B cell (primary cell): ENCODE results near the gene NOS1AP. TPM values are rescaled to one million over a fixed set of nuclear protein-coding genes. Genes with fewer than 3 reads are reported as not detected.
"Not testable (repeated sequence)": the region's sequence is repeated elsewhere in the genome, so short reads cannot be mapped to it uniquely, and the experiment has no call there.

Source experiments
- ATAC-seq: fragments of 200-7000 bp; cut with Tn5 transposase; one replicate; pipeline ENCODE4 v1.10.0; 2021; ENCODE audit warnings: low read depth, mild to moderate bottlenecking, moderate number of reproducible peaks, moderate library complexity
- CTCF ChIA-PET: fragments of 350-600 bp; sonication (Branson Sonifier 250); formaldehyde crosslinking; loops from one replicate; lab custom pipeline; 2021; ENCODE audit warnings: antibody characterized with exemption, inconsistent platforms; lab: Charles Lee
- POLR2A ChIA-PET: fragments of 350-600 bp; sonication (Branson Sonifier 250); formaldehyde crosslinking; loops from one replicate; lab custom pipeline; 2021; ENCODE audit warnings: antibody characterized with exemption; lab: Charles Lee
- DNase-seq: peaks from one replicate; pipeline ENCODE4 v3.0.0; 2013
- H2AFZ ChIP-seq: 2 replicates; pipeline ENCODE4 v1.6.1; 2012; ENCODE audit warnings: mild to moderate bottlenecking, low read depth, low read length; ENCODE audit not compliant: insufficient read depth, poor library complexity, severe bottlenecking
- H3K27ac ChIP-seq, 2 donors: 1 replicate in 1 of 2; 2 replicates in 1 of 2; pipeline ENCODE4 v1.5.1; 2012 to 2013; ENCODE audit warnings: low read length in 2 of 2, mild to moderate bottlenecking in 2 of 2, moderate library complexity in 1 of 2
- H3K27me3 ChIP-seq, 4 experiments: fragments of 200-600 bp in 1 of 4; sonication (generic) in 1 of 4; replicated peaks in 1 of 4; 1 replicate in 2 of 4; 2 replicates in 2 of 4; pipeline versions ENCODE4 v1.6.1 to v1.7.0; 2013 to 2016; ENCODE audit warnings: low read length in 3 of 4, mild to moderate bottlenecking in 2 of 4, mixed read lengths in 1 of 4, moderate library complexity in 1 of 4; ENCODE audit not compliant: insufficient read depth in 4 of 4, control insufficient read depth in 3 of 4; ENCODE audit errors: control extremely low read depth in 1 of 4
- H3K36me3 ChIP-seq, 2 experiments: replicated peaks in 1 of 2; 1 replicate in 1 of 2; 2 replicates in 1 of 2; pipeline versions ENCODE4 v1.6.1 to v1.7.1; 2013; ENCODE audit warnings: low read length in 1 of 2; ENCODE audit not compliant: insufficient read depth in 2 of 2, control insufficient read depth in 1 of 2; ENCODE audit errors: control extremely low read depth in 1 of 2, extremely low read depth in 1 of 2
- H3K4me1 ChIP-seq, 2 donors: fragments of 200-600 bp in 1 of 2; sonication (generic) in 1 of 2; 1 replicate in 1 of 2; 2 replicates in 1 of 2; pipeline versions ENCODE4 v1.5.1 to v1.6.1; 2013 to 2017; ENCODE audit warnings: low read length in 2 of 2; ENCODE audit not compliant: control insufficient read depth in 2 of 2, insufficient read depth in 2 of 2
- H3K4me2 ChIP-seq: replicated peaks from 2 replicates; pipeline ENCODE3; 2012; ENCODE audit warnings: mild to moderate bottlenecking, low read depth, low read length; ENCODE audit not compliant: poor library complexity, severe bottlenecking
- H3K4me3 ChIP-seq, 5 experiments: fragments of 200-600 bp in 1 of 5; sonication (generic) in 1 of 5; 1 replicate in 3 of 5; 2 replicates in 2 of 5; pipeline versions ENCODE4 v1.5.1 to v1.7.0; 2011 to 2016; ENCODE audit warnings: low read length in 4 of 5, mild to moderate bottlenecking in 4 of 5, low read depth in 2 of 5, control low read depth in 1 of 5, moderate library complexity in 1 of 5; ENCODE audit not compliant: insufficient read depth in 1 of 5; ENCODE audit errors: control extremely low read depth in 1 of 5, extremely low read depth in 1 of 5
- H3K79me2 ChIP-seq: fragments of 200-600 bp; sonication (generic); one replicate; pipeline ENCODE4 v1.6.0; 2016; ENCODE audit warnings: low read length; ENCODE audit not compliant: control insufficient read depth, insufficient read depth
- H3K9ac ChIP-seq: fragments of 200-600 bp; sonication (generic); 2 replicates; pipeline ENCODE4 v1.6.1; 2017; ENCODE audit warnings: mild to moderate bottlenecking, low read length, moderate library complexity
- H3K9me3 ChIP-seq, 3 donors: one replicate each; pipeline versions ENCODE4 v1.6.1 to v1.7.1; 2013; ENCODE audit warnings: low read length in 2 of 3; ENCODE audit not compliant: control insufficient read depth in 2 of 3, insufficient read depth in 1 of 3; ENCODE audit errors: control extremely low read depth in 1 of 3
- H4K20me1 ChIP-seq: 2 replicates; pipeline ENCODE4 v1.6.0; 2012; ENCODE audit warnings: mild to moderate bottlenecking, low read length; ENCODE audit not compliant: insufficient read depth, control insufficient read depth, poor library complexity, severe bottlenecking
- H3K27ac Mint-ChIP-seq: one replicate; pipeline ENCODE4 v1.8.0; 2021; ENCODE audit warnings: mixed read lengths
- H3K27me3 Mint-ChIP-seq: one replicate; pipeline ENCODE4 v1.8.0; 2021; ENCODE audit warnings: mixed read lengths
- H3K4me1 Mint-ChIP-seq: one replicate; pipeline ENCODE4 v1.8.0; 2021; ENCODE audit warnings: mixed read lengths
- H3K4me3 Mint-ChIP-seq: one replicate; pipeline ENCODE4 v1.8.0; 2021; ENCODE audit warnings: mixed read lengths
- H3K9me3 Mint-ChIP-seq: one replicate; pipeline ENCODE4 v1.8.0; 2022; ENCODE audit warnings: mixed read lengths; ENCODE audit not compliant: insufficient read depth
- CTCF ChIP-seq: fragments of 200-600 bp; IDR thresholded peaks from one replicate; pipeline ENCODE4 v1.8.0; 2022; ENCODE audit warnings: antibody characterized with exemption, mild to moderate bottlenecking
- EZH2 ChIP-seq: IDR thresholded peaks from 2 replicates; pipeline ENCODE4 v1.6.1; 2012; ENCODE audit warnings: borderline replicate concordance, low read depth, mild to moderate bottlenecking, moderate library complexity, low read length; ENCODE audit not compliant: insufficient read depth, poor library complexity, severe bottlenecking
- WGBS: methylation state at CpG from one replicate; pipeline ENCODE4 v1.1.5; 2013; ENCODE audit warnings: missing lambda C conversion rate; ENCODE audit not compliant: insufficient coverage; 5-methylcytosine and 5-hydroxymethylcytosine counted together
- intact Hi-C: fragments of 100-400 bp; cut with micrococcal nuclease; formaldehyde crosslinking; loops from one replicate; pipeline ENCODE4 v1.10.0; 2022
- polyA plus RNA-seq: library from polyadenylated mRNA; depleted of rRNA; stranded (reverse); fragments of >200 nt; gene quantifications from 2 replicates; pipeline ENCODE4 v1.2.3, GENCODE V29; 2012
- total RNA-seq, 2 donors: library from RNA; stranded (reverse); fragments of 120-200 nt in 1 of 2; gene quantifications; 1 replicate in 1 of 2; 2 replicates in 1 of 2; pipeline versions ENCODE4 v1.2.3 to v1.2.4, GENCODE V29; 2013 to 2022

The NOS1AP gene
- total and polyA plus RNA-seq, 2 donors (not counting 1 experiment from before 2014, with no cell fraction given), result 0.32 TPM; not detected in 1

GRCh38 chr1:162065016-162065415 lies 4.5 kb upstream of the NOS1AP start:
- Histone ChIP-seq H3K79me2 (no peaks in the 10 kb centered on the region), H3K36me3 (no peaks in the 10 kb centered on the region), H3K4me2 (no peak overlapping the region), H3K9me3 (no peaks in the 10 kb centered on the region), H3K27ac (no peak overlapping the region), H3K4me1 (peaks cover 5 to 6% of the 10 kb centered on the region in 2 donors), H3K27me3 (peaks cover 0 to 26% (median 21%) of the 10 kb centered on the region in 4 experiments), H3K4me3 (no peak overlapping the region), H2AFZ (no peak overlapping the region), H4K20me1 (no peaks in the 10 kb centered on the region), H3K9ac (no peak overlapping the region)
- ChIA-PET CTCF (no interaction called here), POLR2A (no interaction called here)
- TF ChIP-seq CTCF (no peak), EZH2 (no peak)
- no peaks in the 10 kb centered on the region for H3K9me3 Mint-ChIP-seq
- no peak for DNase-seq
- no peak overlapping the region for H3K4me3 Mint-ChIP-seq
- H3K4me1 Mint-ChIP-seq, result peaks cover 3% of the 10 kb centered on the region
- no CpG with 5 or more reads among the region's 2 CpGs for WGBS
- peaks cover 52% of the 10 kb centered on the region for H3K27me3 Mint-ChIP-seq
- H3K27ac Mint-ChIP-seq, result no peak overlapping the region
- no peak for ATAC-seq
- intact Hi-C loops, result no loop called here

- POLR2A ChIA-PET, result interaction anchor here (0.6 kb wide), 1 partner anchor 542 kb away, joined by 5 read pairs; no protein-coding TSS in a partner anchor
- CTCF ChIA-PET, result not testable (repeated sequence)
Measured at GRCh38 chr1:162066836-162067235, 2.7 kb upstream of the NOS1AP start.

More at GRCh38 chr1:162066836-162067235, 2.7 kb upstream of the NOS1AP start:
- H2AFZ ChIP-seq, H3K27ac ChIP-seq, H3K4me3 Mint-ChIP-seq, H3K9me3 ChIP-seq, intact Hi-C loops, H3K4me3 ChIP-seq, H4K20me1 ChIP-seq, H3K9ac ChIP-seq, H3K79me2 ChIP-seq, DNase-seq, H3K9me3 Mint-ChIP-seq, ATAC-seq, H3K27ac Mint-ChIP-seq, H3K36me3 ChIP-seq, H3K4me2 ChIP-seq: not testable (repeated sequence)
- Mint-ChIP-seq H3K4me1 (peaks cover 11% of the 10 kb centered on the region), H3K27me3 (peaks cover 57% of the 10 kb centered on the region)
- Histone ChIP-seq H3K27me3 (peaks cover 0 to 42% (median 35%) of the 10 kb centered on the region in 4 experiments), H3K4me1 (peaks cover 13% of the 10 kb centered on the region in 2 donors)
- no CpG with 5 or more reads among the region's 4 CpGs for WGBS
